ENCODE data around the gene GRXCR1. TPM values are rescaled to one million over a fixed set of nuclear protein-coding genes. Genes with fewer than 3 reads are reported as not detected.

The GRXCR1 gene
- total and polyA plus RNA-seq, 2 experiments from 2014 or later, result not detected

DNA sequence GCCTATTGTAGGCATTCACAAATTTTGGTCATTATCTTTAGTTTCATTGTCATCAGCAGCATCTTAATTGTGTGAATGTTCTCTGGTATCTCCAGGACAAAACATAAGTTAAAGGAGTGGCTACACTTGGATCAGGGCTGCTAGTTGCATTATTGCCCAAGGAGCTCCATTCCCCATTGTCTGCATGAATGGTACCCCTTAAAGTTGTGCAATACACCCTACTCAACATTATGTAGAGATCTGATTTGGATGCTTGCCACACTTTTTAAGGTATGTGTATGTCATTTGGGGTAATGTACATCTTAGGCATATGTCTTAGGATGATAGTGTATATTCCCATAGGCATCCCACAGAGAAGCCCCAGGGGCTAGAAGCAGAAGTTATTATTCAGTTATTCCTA lies 2.9 kb downstream of the GRXCR1 start:
- no peak overlapping the region for H3K4me3 Mint-ChIP-seq
- Histone ChIP-seq H3K36me3 (ENCODE audit: insufficient read depth) (no peaks in the 10 kb centered on the region), H3F3A (replicated peaks; ENCODE audit: low read depth) (no peaks in the 10 kb centered on the region), H4K20me1 (replicated peaks; ENCODE audit: insufficient read depth) (no peaks in the 10 kb centered on the region), H3K4me3 (no peak overlapping the region), H3K4me1 (ENCODE audit: insufficient read depth) (no peaks in the 10 kb centered on the region), H3K4me2 (no peak overlapping the region), H3K27me3 (ENCODE audit: insufficient read depth) (no peaks in the 10 kb centered on the region), H3K27ac (ENCODE audit: low read depth) (no peak overlapping the region), H3K9me2 (ENCODE audit: insufficient read depth) (no peaks in the 10 kb centered on the region), H2AFZ (no peak overlapping the region), H3K79me2 (replicated peaks; ENCODE audit: insufficient read depth) (no peaks in the 10 kb centered on the region)
- H3K27ac Mint-ChIP-seq, result no peak overlapping the region
- H3K27me3 Mint-ChIP-seq (ENCODE audit: insufficient read depth, low read depth, poor library complexity), result no peaks in the 10 kb centered on the region
- TF ChIP-seq EZH2 (IDR thresholded peaks at IDR 0.05; ENCODE audit: low read depth, unreplicated experiment) (no peak), POLR2AphosphoS5 (IDR thresholded peaks at IDR 0.05; ENCODE audit: low read depth) (no peak), ZNF331 (CRISPR knock-in tag; IDR thresholded peaks at IDR 0.05; ENCODE audit: low read depth) (no peak), STAT1 (IDR thresholded peaks at IDR 0.05; ENCODE audit: unreplicated experiment) (no peak), ZNF462 (CRISPR knock-in tag; IDR thresholded peaks at IDR 0.05) (no peak)
- TF ChIP-seq, protein P1, sequence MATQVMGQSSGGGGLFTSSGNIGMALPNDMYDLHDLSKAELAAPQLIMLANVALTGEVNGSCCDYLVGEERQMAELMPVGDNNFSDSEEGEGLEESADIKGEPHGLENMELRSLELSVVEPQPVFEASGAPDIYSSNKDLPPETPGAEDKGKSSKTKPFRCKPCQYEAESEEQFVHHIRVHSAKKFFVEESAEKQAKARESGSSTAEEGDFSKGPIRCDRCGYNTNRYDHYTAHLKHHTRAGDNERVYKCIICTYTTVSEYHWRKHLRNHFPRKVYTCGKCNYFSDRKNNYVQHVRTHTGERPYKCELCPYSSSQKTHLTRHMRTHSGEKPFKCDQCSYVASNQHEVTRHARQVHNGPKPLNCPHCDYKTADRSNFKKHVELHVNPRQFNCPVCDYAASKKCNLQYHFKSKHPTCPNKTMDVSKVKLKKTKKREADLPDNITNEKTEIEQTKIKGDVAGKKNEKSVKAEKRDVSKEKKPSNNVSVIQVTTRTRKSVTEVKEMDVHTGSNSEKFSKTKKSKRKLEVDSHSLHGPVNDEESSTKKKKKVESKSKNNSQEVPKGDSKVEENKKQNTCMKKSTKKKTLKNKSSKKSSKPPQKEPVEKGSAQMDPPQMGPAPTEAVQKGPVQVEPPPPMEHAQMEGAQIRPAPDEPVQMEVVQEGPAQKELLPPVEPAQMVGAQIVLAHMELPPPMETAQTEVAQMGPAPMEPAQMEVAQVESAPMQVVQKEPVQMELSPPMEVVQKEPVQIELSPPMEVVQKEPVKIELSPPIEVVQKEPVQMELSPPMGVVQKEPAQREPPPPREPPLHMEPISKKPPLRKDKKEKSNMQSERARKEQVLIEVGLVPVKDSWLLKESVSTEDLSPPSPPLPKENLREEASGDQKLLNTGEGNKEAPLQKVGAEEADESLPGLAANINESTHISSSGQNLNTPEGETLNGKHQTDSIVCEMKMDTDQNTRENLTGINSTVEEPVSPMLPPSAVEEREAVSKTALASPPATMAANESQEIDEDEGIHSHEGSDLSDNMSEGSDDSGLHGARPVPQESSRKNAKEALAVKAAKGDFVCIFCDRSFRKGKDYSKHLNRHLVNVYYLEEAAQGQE (IDR thresholded peaks at IDR 0.05; ENCODE audit: unreplicated experiment), result no peak
- DNase-seq (ENCODE audit: low spot score) (no peak), ATAC-seq (no peak)
- no peaks in the 10 kb centered on the region for H3K4me1 Mint-ChIP-seq
- H3K36me3 Mint-ChIP-seq (ENCODE audit: low read depth), result no peaks in the 10 kb centered on the region
- H3K9me3 Mint-ChIP-seq, result no peaks in the 10 kb centered on the region
